CD14-positive monocyte (primary cell): ENCODE data around the gene FARP1. TPM values are rescaled to one million over a fixed set of nuclear protein-coding genes. Genes with fewer than 3 reads are reported as not detected.

Source experiments
- DNase-seq, 3 donors: peaks; one replicate each; pipeline ENCODE4 v3.0.0-alpha.2; 2011 to 2022
- H2AFZ ChIP-seq: 2 replicates; pipeline ENCODE4 v1.6.0; 2012; ENCODE audit warnings: mild to moderate bottlenecking, low read depth, low read length, inconsistent platforms; ENCODE audit not compliant: insufficient read depth, poor library complexity, severe bottlenecking
- H3K27ac ChIP-seq, 2 donors: 1 replicate in 1 of 2; 2 replicates in 1 of 2; pipeline ENCODE4 v1.5.1; 2012 to 2013; ENCODE audit warnings: low read length in 2 of 2, control low read depth in 1 of 2, inconsistent platforms in 1 of 2, low read depth in 1 of 2, mild to moderate bottlenecking in 1 of 2
- H3K27me3 ChIP-seq, 2 donors: one replicate each; pipeline versions ENCODE4 v1.6.0 to v1.6.1; 2011 to 2013; ENCODE audit warnings: low read length in 2 of 2; ENCODE audit not compliant: control insufficient read depth in 2 of 2, insufficient read depth in 2 of 2
- H3K36me3 ChIP-seq, 2 donors: replicated peaks in 1 of 2; 1 replicate in 1 of 2; 2 replicates in 1 of 2; pipeline versions ENCODE4 v1.5.1 to v1.6.1; 2012 to 2013; ENCODE audit warnings: low read length in 2 of 2, control low read depth in 1 of 2, inconsistent platforms in 1 of 2, mild to moderate bottlenecking in 1 of 2; ENCODE audit not compliant: insufficient read depth in 2 of 2, control insufficient read depth in 1 of 2
- H3K4me1 ChIP-seq, 2 donors: 1 replicate in 1 of 2; 2 replicates in 1 of 2; pipeline versions ENCODE4 v1.5.1 to v1.6.1; 2012 to 2013; ENCODE audit warnings: low read length in 2 of 2, control low read depth in 1 of 2, inconsistent platforms in 1 of 2, mild to moderate bottlenecking in 1 of 2, moderate library complexity in 1 of 2; ENCODE audit not compliant: insufficient read depth in 2 of 2, control insufficient read depth in 1 of 2
- H3K4me2 ChIP-seq: replicated peaks from 2 replicates; pipeline ENCODE3; 2012; ENCODE audit warnings: low read length, moderate library complexity, mild to moderate bottlenecking; ENCODE audit not compliant: poor library complexity, severe bottlenecking; ENCODE audit errors: extremely low read depth
- H3K4me3 ChIP-seq, 3 experiments: fragments of 200-600 bp in 1 of 3; sonication (generic) in 1 of 3; replicated peaks in 1 of 3; 1 replicate in 2 of 3; 2 replicates in 1 of 3; pipeline ENCODE4 v1.5.1; 2011 to 2013; ENCODE audit warnings: low read length in 3 of 3, mild to moderate bottlenecking in 3 of 3, control low read depth in 2 of 3, low read depth in 2 of 3, inconsistent platforms in 1 of 3, moderate library complexity in 1 of 3
- H3K79me2 ChIP-seq: 2 replicates; pipeline ENCODE4 v1.6.0; 2012; ENCODE audit warnings: mild to moderate bottlenecking, control low read depth, inconsistent platforms, low read length, moderate library complexity; ENCODE audit not compliant: insufficient read depth
- H3K9ac ChIP-seq: 2 replicates; pipeline ENCODE4 v1.6.0; 2017; ENCODE audit warnings: low read length, mild to moderate bottlenecking; ENCODE audit not compliant: insufficient read depth, poor library complexity, severe bottlenecking
- H3K9me3 ChIP-seq, 2 donors: replicated peaks in 1 of 2; 1 replicate in 1 of 2; 2 replicates in 1 of 2; pipeline versions ENCODE4 v1.5.1 to v1.6.1; 2012 to 2013; ENCODE audit warnings: low read length in 2 of 2, control low read depth in 1 of 2; ENCODE audit not compliant: control insufficient read depth in 1 of 2, insufficient read depth in 1 of 2
- H4K20me1 ChIP-seq: 2 replicates; pipeline ENCODE4 v1.6.0; 2012; ENCODE audit warnings: mild to moderate bottlenecking, low read length, control low read depth, moderate library complexity; ENCODE audit not compliant: insufficient read depth
- H3K27ac Mint-ChIP-seq, 7 donors: one replicate each; pipeline ENCODE4 v1.8.0; 2020; ENCODE audit warnings: mild to moderate bottlenecking in 7 of 7, mixed read lengths in 7 of 7, moderate library complexity in 6 of 7, inconsistent platforms in 2 of 7
- H3K27me3 Mint-ChIP-seq, 3 donors: one replicate each; pipeline ENCODE4 v1.8.0; 2021 to 2022; ENCODE audit warnings: low read depth in 3 of 3, mild to moderate bottlenecking in 3 of 3, mixed read lengths in 3 of 3, moderate library complexity in 3 of 3, inconsistent platforms in 1 of 3
- H3K36me3 Mint-ChIP-seq, 2 donors: one replicate each; pipeline ENCODE4 v1.8.0; 2020; ENCODE audit warnings: mixed read lengths in 2 of 2, inconsistent platforms in 1 of 2, mild to moderate bottlenecking in 1 of 2
- H3K4me1 Mint-ChIP-seq: one replicate; pipeline ENCODE4 v1.8.0; 2020; ENCODE audit warnings: mild to moderate bottlenecking, mixed read lengths
- H3K4me3 Mint-ChIP-seq, 2 donors: one replicate each; pipeline ENCODE4 v1.8.0; 2020; ENCODE audit warnings: mild to moderate bottlenecking in 2 of 2, mixed read lengths in 2 of 2, moderate library complexity in 1 of 2
- H3K9me3 Mint-ChIP-seq, 7 donors: one replicate each; pipeline ENCODE4 v1.8.0; 2020 to 2022; ENCODE audit warnings: mixed read lengths in 7 of 7, mild to moderate bottlenecking in 6 of 7, moderate library complexity in 6 of 7, inconsistent platforms in 2 of 7
- CTCF ChIP-seq: fragments of 200-600 bp; IDR thresholded peaks from one replicate; pipeline ENCODE4 v1.8.0; 2022; ENCODE audit warnings: antibody characterized with exemption, mild to moderate bottlenecking
- WGBS: methylation state at CpG from one replicate; pipeline ENCODE4 v1.1.5; 2013; ENCODE audit warnings: missing lambda C conversion rate; ENCODE audit not compliant: insufficient coverage; 5-methylcytosine and 5-hydroxymethylcytosine counted together
- intact Hi-C, 2 donors: fragments of 100-400 bp; cut with micrococcal nuclease; formaldehyde crosslinking; loops; one replicate each; pipeline versions ENCODE4 v1.15.0 to v1.15.1; 2023
- polyA plus RNA-seq, 3 donors: library from polyadenylated mRNA; depleted of rRNA in 1 of 3; unstranded in 2 of 3; stranded (reverse) in 1 of 3; fragments of 300-500 nt in 2 of 3; fragments of >200 nt in 1 of 3; fragmentation: Illumina TruSeq in 2 of 3; gene quantifications; 1 replicate in 2 of 3; 2 replicates in 1 of 3; pipeline ENCODE4 v1.2.3, GENCODE V29; 2012 to 2021

The FARP1 gene
- polyA plus RNA-seq, 3 donors = 0.01 to 0.16 (median 0.12) TPM

- no peaks in the 10 kb centered on the region for H3K27me3 ChIP-seq
Observed at GRCh38 chr13:98445340-98446233, 302.7 kb downstream of the FARP1 start.

More at GRCh38 chr13:98445340-98446233, 302.7 kb downstream of the FARP1 start:
- no peak overlapping the region for H3K9ac ChIP-seq
- H3K4me3 ChIP-seq = no peak overlapping the region
- Mint-ChIP-seq H3K4me3 (peak overlapping the region in 1 of 2 donors; percentile 48), H3K4me1 (peaks cover 6% of the 10 kb centered on the region), H3K9me3 (no peaks in the 10 kb centered on the region), H3K27me3 (peaks cover 0 to 5% (median 0%) of the 10 kb centered on the region in 3 donors), H3K27ac (peak overlapping the region in 4 of 7 donors; percentile 28 to 72 (median 64)), H3K36me3 (peaks cover 26 to 27% of the 10 kb centered on the region in 2 donors)
- WGBS = 24% methylated on average over 12 of the region's 18 CpGs
- peak overlapping the region in 1 of 2 donors; percentile 26 for H3K27ac ChIP-seq
- H3K4me2 ChIP-seq = no peak overlapping the region
- no peaks in the 10 kb centered on the region for H3K9me3 ChIP-seq
- H3K79me2 ChIP-seq = no peaks in the 10 kb centered on the region
- peak; percentile 98 for TF ChIP-seq CTCF
- no peak overlapping the region for H2AFZ ChIP-seq
- intact Hi-C loops = loop anchor here (2.0 to 10.0 kb wide), 4 partner anchors 207 to 399 kb away; no protein-coding TSS in a partner anchor
- peaks cover under 1 to 29% of the 10 kb centered on the region in 2 donors for H3K36me3 ChIP-seq
- H3K4me1 ChIP-seq = peaks cover 4 to 5% of the 10 kb centered on the region in 2 donors
- DNase-seq = peak; percentile 49 to 71 (median 70)
- peaks cover 35% of the 10 kb centered on the region for H4K20me1 ChIP-seq
